NCI-H526 treated with DMSO at 0.1 percent for 48 hours (cell line): ENCODE measurements around the gene GFOD2.
A peak's percentile ranks its signal among the peaks of the same experiment; 100 is the strongest.
"Not testable (repeated sequence)": the region's sequence is repeated elsewhere in the genome, so short reads cannot be mapped to it uniquely, and the experiment has no call there.

Experiments
- DNase-seq: peaks from one replicate; lab custom pipeline; 2025; lab: John Stamatoyannopoulos, UW

The GFOD2 gene, protein sequence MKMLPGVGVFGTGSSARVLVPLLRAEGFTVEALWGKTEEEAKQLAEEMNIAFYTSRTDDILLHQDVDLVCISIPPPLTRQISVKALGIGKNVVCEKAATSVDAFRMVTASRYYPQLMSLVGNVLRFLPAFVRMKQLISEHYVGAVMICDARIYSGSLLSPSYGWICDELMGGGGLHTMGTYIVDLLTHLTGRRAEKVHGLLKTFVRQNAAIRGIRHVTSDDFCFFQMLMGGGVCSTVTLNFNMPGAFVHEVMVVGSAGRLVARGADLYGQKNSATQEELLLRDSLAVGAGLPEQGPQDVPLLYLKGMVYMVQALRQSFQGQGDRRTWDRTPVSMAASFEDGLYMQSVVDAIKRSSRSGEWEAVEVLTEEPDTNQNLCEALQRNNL

DNA sequence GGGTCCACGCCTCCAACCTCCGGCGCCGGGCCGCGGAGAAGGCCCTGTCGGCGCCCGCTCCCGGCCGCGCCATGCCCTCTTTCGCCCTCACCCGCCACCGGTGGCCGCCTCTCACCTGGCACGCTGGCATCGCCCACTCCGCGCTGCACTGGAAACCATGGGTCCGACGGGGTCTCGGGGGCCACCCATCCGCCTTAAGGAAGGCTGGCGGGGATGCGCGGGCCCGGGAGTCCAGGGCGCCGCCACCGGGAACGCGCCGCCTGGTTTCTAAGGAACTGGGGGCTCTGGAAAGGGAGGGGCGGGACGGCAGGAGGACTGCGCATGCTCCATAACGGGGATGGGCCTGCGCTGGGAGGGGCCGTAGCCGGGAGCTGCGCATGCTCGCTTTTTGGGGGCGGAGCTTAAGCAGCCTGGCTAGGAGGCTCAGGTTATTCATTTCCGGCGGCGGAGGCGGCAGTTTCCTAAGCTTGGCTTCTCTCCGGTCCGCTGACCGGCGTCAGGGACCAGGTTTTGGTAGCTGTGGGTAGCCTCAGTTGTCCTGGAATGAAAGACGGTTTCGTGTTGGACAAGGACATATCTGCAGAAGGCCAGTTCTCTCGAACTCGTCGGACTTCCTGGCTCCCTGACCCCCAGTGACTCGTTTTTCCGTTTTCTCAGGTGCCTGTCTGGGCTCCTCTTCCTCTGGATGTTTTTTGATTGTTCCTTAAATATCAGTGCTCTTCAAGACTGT lies at the start of gene GFOD2:
Gene GFOD2 (minus strand): TSS at position 269 of the 730 bp plus-strand sequence. CDS start 33,601 bp downstream, outside the sequence.
- peak; percentile 60 for DNase-seq

DNA sequence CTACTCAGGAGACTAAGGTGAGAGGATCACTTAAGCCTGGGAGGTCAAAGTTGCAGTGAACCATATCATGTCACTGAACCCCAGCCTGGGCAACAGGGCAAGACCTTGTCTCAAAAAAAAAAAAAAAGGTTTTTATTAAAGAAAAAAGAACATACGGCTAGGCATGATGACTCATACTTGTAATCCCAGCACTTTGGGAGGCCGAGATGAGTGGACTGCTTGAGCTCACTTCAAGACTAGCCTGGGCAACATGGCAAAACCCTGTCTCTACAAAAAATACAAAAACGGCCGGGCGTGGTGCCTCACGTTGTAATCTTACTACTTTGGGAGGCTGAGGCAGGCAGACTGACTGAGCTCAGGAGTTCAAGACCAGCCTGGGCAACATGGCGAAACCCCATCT lies 48.8 kb upstream of the GFOD2 start:
- DNase-seq: no peak

DNA sequence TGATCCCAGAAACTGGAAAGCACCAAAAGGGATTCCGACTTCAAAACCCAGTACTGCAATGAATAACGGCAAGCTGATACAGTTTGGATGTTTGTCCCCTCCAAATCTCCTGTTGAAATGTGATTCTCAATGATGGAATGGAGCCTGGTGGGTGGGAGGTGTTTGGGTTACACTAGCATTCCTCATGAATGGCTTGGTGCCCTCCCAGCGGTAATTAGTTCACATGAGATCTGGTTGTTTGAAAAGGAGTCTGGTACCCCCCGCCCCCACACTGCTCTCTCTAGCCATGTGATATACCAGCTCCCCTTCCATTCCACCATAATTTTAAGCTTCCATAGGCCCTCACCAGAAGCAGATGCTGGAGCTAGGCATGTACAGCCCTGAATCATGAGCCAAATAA lies 47.2 kb upstream of the GFOD2 start:
- DNase-seq: no peak

DNA sequence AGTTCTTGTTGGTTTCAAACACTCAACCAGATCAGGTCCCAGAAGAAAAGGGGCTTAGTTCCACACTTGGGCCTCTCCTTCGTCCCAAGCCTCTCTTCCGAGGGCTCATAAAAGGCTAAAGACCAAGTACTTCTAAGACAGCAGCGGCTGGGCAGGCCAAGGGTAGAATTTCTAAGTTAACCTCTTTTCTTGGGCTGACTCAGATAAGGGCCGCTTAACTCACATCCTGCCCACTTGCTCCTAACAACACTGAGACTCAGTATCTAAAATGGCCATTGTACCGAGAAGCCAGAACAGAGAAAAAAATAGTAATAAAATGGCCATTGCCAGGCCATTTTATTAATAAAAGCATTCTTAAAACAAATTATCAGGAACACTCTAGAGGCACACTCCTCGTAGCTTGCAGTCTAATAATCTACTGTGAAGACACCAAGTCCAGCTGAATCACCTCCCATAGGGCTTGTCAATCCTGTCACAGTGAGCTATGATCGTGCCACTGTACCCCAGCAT lies 45.1 kb upstream of the GFOD2 start:
- no peak for DNase-seq

DNA sequence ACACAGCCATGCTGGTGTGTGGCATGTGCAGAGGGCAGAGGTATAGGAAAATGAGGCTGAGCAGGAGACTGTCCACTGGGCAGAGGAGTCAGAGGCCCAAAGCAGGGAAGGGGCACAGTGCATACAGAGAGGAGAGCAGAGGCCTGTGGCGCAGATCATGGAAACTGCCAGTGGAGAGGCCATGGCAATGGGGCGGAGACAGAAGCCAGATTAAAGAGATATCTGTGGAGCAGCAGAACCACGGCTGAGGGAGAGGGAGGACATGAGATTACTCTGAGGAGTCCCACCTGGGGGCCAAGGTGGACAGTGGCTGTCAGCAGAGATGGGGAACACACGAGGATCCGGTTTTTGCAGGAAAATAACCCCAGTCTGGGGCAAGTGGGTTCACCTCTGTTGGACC lies 44.0 kb upstream of the GFOD2 start:
- no peak for DNase-seq

DNA sequence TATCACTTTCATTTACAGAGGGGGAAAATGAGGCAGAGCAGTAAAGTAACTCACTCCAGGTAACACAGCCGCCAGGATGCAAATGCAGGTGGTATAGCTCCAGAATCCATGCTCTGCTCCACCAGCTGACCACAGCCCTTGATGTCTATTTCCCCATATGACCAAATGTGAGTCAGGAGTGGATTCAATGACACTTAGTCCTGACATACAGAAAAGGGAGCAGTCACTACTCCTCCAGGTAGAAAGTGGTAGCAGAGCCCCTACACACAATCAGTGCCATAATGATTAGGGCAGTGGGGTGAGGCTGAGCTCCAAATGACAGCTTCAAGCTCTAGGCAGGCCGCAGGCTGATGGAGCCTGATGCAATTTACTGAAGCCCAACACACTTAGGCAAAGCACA lies 43.3 kb upstream of the GFOD2 start:
- no peak for DNase-seq

DNA sequence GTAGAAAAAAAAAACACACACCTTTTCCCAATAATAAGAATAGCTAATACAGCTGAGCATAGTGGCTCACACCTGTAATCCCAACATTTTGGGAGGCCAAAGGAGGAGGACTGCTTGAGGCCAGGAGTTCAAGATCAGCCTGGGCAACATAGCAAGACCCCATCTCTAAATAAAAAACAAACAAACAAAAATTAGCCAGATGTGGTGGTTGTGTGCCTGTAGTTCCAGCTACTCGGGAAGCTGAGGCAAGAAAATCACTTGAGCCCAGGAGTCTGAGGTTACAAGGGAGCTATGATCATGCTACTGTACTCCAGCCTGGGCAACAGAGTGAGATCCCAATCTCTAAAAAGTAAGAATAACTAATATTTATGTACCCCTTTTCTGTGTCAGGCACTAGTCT lies 42.8 kb upstream of the GFOD2 start:
- no peak for DNase-seq

DNA sequence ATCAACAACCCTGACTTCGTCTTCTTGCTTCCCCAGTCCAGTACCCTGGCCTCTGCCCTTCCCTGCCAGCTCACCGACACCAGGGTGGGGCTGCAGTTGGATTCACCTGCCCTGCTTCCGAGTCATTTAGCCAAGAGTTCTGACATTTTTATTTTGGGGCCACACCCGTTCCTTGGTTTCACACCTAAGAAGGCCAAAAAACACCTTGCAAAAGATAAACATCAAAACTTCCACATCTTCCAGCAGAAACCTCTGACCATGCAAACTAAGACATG lies 41.8 kb upstream of the GFOD2 start:
- DNase-seq: no peak

DNA sequence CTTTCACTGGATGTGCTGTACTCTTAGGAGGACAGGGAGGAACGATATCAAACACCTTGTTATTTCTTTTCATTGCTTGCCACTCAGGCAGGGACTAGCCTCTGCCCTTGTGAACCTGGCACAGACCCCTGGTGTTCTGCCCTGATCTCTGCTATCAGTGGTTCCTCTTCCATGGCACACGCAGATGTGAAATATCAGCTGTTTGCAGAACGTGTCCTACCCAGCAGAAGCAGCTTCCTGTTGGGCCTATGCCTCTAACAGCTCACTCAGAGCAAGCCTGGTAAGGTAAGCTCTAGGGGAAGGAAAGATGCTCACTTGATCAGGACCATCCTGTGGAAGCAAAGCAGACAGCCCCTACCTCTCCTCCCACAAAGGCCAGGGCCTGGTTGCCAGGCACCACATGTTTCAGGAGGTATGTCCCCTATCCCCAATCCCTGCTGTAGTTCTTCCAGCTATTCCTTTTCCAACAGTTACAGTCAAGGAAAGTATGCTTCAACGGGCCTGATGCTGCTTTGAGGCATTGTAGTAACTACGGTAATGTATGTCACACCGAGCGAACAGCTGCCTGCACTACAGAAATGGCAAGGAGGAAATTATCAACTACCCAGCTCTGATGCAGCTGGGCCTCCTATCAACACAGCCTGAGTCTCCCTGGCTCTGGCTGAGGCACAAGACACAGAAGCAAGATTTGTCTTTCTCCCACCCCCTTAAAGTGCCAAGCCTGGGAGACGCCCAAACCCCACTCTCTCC lies 41.3 kb upstream of the GFOD2 start:
- no peak for DNase-seq

DNA sequence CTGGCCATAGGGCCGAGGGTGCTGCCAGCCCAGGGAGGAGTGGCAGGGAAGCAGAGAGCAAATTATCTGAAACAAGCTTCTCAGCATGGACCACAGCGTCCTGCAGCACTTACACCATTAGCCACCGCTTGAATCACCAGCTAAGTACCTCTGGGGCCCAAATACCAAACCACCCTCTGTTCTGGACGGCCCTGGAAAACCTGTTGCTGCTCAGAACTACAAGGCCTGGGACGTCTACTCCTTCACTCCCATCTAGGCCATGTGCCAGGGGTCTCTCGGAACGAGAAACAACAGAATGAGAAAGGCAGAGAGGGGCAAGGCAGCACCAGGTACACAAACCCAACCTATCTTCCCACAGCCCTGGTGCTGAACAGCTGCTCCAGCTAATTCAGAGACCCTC lies 39.9 kb upstream of the GFOD2 start:
- no peak for DNase-seq

DNA sequence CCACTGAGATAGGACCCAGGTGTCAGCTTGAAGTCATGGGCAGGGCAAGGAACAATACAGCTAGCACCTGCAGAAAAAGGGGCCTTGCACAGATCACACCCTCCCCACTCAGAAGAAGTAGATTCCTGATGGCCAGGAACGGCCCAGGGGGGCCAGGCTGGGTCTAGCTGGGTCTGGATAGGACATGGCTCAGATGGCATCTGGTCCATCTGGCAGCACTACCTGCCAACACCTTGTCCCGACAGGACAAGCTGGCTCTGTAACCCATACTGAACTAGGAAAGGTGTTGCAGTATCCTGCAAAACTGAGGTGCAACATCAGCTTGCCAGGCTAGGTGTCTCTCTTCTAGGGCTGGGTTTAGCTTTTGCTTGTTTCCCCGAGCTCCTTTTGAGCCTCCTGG lies 38.9 kb upstream of the GFOD2 start:
- DNase-seq: no peak

DNA sequence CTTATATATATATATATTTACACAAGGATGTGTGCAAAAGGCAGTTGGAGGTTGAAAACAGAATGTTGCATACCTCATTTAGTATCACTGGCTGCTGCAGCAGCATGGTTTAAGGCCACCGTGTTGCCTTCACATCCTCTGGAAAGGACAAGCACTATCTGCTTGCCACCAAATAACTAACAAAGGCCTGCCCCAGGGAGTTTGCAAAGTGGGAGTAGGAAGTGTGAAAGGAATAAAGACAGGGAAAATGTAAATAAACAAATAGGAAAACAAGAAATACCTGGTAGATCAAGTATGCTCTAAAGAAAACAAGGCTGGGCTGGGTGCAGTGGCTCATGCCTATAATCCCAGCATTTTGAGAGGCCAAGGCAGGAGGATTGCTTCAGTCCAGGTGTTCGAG lies 33.5 kb upstream of the GFOD2 start:
- DNase-seq: no peak

DNA sequence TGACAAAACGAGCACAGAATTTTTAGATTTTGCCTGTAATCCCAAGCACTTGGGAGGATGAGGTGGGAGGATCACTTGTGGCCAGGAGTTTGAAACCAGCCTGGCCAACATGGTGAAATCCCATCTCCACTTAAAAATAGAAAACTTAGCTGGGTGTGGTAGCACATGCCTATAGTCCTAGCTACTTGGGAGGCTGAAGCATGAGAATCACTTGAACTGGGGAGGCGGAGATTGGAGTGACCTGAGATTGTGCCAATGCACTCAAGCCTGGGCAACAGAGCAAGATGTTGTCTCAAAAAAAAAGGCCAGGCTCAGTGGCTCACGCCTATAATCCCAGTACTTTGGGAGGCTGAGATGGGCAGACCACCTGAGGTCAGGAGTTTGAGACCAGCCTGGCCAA lies 32.2 kb upstream of the GFOD2 start:
- DNase-seq: not testable (repeated sequence)

DNA sequence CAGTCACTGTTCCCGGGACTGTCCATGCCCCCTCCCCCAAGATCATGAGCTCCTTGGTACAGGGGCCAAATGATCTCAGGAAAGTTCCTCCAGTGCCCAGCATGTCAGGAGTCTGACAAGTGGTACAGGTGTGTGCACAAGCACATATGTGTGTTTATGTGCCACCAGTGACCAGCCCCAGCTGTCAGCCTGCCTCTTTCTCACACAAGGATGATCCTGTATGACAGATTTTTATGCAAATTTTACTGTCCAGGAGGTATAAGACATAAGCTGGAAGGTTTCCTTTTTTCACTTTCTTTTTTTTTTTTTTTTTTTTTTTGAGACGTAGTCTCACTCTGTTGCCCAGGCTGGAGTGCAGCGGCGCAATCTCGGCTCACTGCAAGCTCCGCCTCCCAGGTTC lies 31.4 kb upstream of the GFOD2 start:
- DNase-seq: no peak

DNA sequence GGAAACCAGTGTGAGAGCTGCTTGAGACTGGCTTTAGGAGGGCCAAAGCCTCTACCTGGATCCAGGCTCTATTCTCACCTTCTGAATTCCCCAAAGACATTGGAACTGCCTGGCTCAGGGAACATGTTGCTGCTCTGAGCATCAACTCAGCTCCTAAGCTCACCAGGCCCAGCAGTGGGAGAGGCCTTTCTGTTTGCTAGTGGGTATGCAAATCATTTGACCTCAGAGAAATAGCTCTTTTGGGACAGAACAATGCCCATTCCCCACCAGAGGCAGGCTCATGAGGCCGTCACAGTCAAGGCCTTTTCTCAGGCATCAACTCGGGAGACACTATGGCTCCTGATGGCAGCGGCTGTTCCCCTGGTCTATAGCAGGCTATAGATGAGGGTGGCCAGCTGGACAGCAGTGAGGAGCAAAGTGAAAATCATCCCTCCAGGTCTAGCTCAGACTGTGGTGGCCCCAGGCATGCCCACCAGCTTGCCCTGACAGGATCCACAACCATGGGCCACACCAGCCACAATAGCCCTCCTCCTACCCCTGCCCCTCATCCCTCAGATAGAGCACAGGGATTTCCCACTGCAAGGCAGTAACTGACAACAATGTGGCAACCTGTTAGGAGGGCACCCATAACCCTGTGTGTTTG lies 30.4 kb upstream of the GFOD2 start:
- DNase-seq: no peak

DNA sequence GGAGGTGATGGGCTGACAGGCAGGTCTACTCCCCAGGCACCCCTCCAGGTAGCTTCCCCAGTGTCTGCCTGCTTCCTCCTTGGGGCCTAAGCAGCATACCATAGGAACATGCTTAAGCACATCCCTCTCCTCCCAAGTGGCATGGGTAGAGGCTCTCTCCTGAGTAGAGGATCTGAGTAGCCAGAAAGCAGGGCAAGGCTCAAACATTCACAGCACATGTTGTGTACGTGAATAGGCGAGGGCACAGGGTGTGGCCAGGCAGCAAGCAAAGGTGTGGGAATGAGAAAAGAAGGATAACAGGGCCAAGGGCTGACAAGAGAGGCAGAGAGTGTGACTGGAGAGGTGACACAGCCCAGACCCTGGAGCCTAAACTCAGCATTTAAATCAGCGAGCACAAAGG lies 29.7 kb upstream of the GFOD2 start:
- no peak for DNase-seq

DNA sequence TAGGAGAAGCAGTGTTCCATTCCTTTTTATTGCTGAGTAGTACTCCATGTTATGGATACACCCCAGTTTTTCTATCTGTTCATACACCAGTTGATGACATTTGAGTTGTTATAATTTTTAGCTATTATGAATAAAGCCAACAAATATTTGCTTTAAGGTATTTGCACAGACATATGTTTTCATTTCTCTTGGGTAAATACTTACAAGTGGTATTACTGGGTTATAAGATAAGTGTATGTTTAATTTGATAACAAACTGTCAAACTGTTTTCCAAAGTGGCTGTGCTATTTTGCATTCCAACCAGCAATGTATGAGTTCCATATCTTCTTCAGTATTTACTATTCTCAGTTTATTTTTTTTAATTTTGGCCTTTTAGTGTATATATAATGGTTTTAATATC lies 27.7 kb upstream of the GFOD2 start:
- no peak for DNase-seq

DNA sequence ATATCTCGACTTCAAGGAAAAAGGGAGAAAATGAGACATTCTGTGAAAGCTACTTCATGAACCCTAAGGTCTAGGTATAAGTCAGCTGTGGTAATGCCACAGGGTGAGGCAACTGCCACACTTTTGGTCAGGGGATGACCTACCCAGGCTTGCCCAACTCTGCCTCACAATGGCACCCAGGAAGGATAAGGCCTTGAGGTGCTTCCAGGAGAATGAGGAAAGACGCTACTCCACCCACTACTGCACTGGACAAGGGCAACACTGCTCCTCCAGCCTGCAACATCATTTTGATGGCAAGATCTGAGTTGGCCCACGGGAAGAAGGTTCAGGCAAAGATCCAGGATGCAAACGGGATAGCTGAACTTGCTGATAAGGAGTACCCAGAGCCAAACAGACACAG lies 22.0 kb upstream of the GFOD2 start:
- no peak for DNase-seq

DNA sequence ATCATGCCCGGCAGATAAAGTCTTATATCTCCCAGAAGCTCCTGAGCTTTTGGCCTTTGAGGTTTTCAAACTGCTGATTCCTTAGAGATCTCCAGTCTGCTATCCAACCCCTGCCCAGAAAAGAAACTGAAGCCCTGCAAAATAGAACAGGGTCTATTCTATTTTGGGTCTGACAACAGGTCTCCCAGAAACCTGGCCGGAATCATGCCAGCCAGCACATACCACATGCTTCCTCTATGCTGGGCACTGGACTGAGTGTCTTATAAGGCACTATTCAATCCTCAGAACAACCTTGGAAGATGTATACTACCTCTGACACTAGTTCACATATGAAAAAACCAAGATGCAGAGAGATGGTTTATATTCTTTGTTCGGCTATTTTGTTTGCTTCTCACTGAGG lies 21.3 kb upstream of the GFOD2 start:
- DNase-seq: no peak

DNA sequence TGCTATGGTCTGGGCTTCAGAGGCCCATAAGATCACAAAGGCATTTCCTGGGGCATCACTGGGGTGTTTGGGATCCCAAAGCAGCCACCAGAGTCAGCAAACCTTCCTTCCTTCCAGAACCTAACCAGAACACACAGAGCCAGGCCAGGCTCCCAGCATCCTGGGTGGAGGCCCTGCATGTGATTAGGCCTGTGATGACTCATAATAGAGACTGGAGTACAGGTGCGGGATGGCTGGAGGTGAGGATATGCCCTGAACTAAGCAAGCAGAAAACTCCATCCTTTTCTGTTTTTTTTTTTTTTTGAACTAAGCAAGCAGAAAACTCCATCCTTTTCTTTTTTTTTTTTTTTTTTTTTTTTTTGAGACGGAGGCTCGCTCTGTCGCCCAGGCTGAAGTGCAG lies 17.7 kb upstream of the GFOD2 start:
- DNase-seq: no peak

DNA sequence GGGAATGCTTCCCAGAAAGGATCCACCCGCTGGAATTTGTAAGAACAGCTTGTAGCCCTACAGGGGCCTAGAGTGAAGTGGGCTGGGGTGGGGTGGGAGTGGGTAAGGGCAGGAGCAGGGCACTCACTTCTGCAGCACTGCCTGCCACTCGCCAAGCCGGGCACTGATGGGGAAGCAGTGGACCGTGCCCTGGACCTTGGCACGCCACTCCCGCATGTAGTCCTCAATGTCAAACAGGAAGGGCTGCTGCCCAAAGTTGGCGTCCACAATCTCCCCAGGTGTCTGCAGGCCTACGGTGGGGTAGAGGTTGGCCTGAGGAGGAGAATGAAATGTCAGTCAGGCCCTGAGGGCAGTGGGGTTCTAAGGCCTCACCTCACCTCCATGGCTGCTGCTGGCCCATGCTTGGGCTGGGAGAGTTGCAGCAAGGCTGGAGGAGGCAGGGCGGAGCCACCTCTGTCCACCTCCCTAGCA lies 15.7 kb upstream of the GFOD2 start:
- no peak for DNase-seq

DNA sequence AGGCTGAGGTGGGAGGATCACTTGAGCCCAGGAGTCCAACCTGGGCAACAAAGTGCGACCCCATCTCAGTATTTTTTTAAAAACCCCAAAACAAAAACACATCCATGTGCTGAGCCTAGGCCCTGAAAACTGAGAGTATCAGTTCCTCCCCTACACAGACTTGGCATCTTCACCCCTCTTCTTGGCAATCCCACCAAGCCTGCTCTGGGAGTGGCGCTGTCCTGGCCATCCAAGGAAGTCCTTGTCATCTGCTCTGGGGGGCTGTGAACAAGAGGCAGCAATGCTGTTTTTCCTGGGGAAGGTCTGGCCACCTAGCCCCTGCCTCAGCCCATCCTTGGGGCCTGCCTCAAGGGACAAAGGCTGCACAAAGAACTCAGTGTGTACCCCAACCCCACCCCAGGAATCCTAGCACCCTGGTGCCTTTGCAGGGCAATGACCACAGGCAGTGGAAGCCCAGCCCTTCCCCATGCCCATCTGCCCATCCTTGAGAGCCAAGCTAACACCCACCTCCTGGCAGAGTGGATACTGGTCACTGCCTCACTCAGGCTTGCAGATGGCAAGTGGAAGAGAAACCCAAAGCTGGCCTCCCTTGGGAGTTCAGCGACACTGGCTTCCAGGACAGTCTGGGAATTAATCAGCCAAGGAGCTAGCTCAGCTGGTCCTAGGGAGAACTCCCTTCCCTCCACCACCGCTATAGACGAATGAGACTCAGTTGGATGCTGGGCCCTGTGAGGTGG lies 14.8 kb upstream of the GFOD2 start:
- no peak for DNase-seq
